ENCODE measurements around the gene KCTD11.

The KCTD11 gene

DNA sequence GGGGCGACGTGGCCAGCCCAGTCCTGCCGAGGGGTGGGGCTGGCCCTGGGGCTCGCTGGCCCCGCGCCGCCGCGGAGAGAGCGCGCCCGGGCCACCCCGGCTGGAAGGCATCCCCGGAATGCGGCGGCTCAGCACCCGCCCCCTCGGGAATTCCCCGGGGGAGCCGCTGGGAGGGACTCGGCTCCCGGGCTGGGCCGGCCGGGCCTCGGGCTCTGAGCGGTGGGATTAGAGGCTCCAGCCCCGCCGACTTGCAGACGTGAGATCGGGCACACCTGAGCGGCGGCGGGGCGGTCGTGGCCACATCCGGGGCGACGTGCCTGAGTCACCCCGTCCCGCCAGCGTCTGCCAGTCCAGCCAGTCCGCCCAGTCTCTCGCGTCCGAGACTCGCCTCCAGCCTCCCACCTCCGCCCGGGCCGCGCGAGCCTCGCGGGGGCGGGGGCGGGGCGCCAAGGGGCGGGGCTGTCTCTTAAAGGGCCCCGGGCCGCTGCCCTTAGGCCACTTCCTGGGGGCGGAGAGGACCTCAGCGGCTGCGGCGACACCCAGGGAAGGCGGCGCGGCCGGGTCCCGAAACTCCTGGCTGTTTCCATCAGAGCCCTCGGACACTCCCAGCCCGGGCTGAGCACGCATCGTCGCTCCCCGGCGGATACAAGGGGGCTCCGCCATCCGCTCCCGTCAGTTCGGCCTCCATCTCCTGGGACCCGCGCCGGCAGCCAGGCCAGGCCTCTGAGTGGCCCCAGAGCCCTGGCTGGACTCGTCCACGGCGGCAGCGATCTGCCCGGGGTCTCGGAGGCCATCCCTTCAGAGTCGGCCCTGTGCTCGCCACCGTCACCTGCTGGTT is at the start of gene KCTD11:
TSS of gene KCTD11 (plus strand) at position 498 of the 838 bp plus-strand sequence.
- DNase-seq (ENCODE audit: low read depth in 2 of 2): peak; percentile 76 to 84

DNA sequence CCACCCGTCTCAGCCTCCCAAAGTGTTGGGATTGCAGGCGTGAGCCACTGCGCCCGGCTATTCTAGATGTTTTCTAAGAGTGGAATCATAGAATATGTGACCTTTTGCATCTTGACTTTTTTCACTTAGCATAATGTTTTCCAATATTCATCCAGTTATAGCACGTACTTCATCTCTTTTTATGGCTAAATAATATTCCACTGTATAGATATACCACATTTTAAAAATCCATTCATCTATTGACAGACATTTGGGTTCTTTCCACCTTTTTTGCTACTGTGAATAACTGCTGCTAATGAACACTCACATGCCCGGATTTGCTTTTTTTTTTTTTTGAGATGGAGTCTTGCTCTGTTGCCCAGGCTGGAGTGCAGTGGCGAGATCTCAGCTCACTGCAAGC is 47.8 kb upstream of the KCTD11 start:
- DNase-seq (ENCODE audit: low read depth in 2 of 2): no peak

DNA sequence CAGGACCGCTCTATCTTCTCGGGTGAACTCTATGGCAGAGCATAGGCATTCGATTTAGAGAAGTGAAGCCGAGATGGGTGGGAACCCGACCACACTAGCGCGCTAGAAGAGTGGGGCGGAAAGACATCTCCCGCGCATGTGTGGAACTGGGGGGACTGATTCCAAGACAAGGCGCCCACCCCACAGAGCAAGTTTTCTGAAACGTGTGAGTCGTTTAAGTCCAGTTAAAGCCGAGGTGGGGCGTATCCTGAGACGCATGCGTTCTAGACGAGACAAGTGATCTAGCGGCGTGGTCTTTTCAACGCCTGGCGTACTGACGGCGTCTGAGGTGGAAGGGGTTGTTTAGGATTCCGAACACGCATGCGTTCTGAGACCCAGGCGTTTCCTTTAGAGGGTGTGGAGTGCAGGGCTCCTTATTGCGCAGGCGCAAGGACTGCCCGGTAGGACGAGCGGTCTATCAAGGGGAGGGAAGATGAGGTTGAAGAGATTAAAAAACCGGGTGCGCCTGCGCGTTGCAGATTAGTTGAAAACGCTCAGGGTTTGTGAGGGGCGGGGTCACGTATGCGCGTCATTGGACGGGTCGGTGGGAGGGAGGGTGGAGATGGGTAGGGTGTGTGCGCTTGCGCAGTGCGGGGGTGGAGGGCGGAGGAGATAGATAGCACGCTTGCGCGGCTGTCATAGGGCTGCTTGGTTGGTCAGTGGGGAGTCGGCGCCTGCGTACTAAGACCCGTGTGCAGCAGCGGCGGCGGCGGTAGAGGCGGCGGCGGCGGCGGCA is 44.9 kb upstream of the KCTD11 start, which contains the start of gene EIF5A:
TSS of gene EIF5A (plus strand) at position 718 of the 775 bp plus-strand sequence. CDS start 2,008 bp downstream, outside the sequence.
- DNase-seq (ENCODE audit: low read depth in 2 of 2): peak; percentile 100

DNA sequence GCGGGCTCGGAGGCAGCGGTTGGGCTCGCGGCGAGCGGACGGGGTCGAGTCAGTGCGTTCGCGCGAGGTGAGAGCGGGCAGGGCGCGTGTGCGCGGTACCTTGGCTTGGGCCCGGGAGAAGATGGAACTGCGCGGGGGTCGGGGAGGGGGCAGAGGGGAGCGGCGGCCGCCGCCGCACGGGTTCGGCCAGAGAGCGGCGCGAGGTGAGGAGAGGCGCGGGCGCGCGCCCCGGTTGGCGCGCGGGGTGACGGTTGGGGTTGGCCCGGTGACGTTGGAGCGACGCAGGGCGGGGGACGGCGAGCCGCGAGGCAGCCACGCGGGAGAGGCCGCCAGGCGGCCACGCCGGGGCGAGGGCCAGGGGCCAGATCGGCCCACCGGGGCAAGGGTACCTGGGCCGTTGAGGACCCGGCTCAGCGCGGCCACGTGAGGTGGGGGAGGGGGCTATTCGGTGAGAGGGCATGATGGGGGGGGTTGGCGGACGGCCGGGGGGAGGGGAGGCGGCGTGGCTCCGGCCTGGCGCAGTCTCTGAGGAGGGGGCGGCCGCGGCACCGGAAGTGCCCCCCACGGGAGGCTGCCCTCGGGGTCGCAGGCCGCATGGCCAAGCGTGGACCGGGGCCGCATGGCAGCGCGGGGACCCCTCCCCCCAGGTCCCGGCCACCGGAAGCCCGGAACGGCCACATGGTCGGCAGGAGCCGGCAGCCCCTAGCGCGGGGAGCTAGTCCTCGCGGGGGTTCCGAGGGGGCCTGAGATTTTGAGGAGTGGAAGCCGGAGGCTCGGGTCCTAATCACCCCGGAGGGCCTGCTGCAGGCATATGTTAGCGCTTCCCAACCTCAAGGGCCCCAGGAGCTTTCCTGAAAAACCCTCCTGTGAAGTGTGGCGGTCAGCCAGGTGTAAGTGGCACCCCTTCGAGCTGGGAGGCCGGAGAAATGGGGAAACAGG is 44.0 kb upstream of the KCTD11 start:
- no peak for DNase-seq (ENCODE audit: low read depth in 2 of 2)

DNA sequence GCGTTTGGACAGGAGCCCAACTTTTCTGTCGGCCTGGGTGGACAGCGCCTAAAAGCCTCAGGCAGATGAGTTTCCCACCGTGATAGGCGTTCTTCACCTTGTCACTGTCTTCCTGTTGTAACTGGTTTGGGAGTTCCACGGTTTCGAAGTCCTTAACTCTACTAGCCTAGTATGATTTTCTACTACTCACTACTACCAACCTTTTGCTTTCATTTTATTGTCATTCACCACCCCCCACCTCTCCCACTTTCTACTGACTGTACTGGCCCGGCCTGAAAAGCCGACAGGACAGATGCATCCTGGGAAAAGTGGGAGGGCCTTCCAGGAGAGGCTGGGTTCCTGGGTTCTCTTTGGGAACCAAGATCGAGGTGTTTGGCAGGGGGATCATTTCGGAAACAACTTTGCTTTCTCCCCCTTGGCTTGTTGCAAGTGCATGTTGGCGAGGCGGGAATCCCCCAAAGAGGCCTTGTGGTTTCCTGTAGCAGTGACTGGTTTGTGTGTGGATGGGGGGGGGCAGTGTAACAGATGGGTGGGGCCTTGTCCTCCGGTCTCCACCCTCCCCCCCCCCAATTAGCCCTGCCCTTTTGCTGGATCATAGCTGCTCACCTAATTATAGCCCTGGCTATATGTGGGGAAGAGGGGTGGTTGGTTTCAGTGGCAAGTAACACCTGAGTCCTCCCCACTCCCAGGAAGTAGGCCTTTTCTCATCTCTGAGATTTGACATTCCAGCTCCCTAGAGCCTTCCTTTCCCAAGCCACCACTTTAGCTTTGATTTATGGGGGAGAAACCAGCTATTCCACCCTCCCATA is 43.1 kb upstream of the KCTD11 start:
- DNase-seq (ENCODE audit: low read depth in 2 of 2): peak; percentile 74

DNA sequence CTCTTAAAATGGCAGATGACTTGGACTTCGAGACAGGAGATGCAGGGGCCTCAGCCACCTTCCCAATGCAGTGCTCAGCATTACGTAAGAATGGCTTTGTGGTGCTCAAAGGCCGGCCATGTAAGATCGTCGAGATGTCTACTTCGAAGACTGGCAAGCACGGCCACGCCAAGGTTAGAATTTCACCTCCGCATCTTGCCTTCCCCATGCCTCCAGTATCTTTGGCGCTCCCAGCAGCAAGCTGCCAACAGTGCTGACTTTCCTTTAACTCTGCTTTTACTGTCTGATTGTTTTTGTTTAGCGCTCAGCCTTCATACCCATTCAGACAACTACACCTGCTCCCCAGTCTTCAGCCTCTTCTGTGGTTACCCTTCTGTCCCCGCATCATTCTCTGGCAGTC is 42.3 kb upstream of the KCTD11 start:
- no peak for DNase-seq (ENCODE audit: low read depth in 2 of 2)

DNA sequence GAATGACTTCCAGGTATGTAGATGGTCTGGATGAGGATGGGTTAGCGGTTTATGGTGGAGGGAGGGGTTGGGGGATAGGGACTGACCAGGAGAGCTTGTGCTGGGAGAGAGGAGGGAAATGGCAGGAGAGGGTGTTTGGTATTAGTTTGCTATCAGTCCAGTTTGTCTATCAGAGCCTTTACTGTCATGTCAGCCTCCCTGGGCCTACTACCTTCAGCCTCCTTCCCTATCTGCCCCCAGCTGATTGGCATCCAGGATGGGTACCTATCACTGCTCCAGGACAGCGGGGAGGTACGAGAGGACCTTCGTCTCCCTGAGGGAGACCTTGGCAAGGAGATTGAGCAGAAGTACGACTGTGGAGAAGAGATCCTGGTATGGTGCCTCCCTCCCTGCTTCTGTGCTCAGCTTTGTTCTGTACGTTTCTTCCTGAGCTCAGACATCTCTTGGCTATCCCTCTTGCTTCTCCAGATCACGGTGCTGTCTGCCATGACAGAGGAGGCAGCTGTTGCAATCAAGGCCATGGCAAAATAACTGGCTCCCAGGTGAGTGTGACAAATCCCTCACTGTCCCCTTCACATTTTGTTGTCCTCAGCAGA is 40.8 kb upstream of the KCTD11 start:
- DNase-seq (ENCODE audit: low read depth in 2 of 2): no peak

DNA sequence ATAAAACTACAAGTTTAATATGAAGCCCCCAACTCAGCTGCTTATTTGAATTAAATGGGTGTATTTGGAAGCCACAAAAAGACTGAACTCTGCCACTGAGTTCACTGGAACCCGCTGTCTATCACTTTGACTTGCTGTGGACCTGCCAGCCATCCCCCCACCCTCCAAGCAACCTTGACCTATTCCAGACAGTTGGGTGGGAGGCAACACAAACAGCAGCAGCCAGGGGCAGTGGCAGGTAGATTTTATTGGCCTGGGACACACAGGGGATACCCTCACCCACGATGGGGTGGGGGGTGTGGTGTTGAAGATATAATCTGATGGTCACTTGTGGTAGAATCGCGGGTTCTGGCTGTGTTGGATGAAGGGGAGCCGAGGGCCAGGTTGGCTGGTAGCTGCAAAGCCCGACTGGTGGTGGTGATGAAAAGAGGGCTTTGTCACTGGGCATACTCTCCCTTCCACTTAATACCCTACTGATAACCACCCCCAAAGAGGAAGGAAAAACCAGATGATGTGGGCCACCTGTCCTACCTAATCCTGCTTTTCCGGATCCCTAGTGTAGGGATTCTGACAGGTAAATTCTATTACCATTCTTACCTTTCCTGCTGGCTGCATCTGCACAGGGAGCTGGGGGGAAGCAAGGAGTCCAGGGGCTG is 39.4 kb upstream of the KCTD11 start:
- DNase-seq (ENCODE audit: low read depth in 2 of 2): no peak

DNA sequence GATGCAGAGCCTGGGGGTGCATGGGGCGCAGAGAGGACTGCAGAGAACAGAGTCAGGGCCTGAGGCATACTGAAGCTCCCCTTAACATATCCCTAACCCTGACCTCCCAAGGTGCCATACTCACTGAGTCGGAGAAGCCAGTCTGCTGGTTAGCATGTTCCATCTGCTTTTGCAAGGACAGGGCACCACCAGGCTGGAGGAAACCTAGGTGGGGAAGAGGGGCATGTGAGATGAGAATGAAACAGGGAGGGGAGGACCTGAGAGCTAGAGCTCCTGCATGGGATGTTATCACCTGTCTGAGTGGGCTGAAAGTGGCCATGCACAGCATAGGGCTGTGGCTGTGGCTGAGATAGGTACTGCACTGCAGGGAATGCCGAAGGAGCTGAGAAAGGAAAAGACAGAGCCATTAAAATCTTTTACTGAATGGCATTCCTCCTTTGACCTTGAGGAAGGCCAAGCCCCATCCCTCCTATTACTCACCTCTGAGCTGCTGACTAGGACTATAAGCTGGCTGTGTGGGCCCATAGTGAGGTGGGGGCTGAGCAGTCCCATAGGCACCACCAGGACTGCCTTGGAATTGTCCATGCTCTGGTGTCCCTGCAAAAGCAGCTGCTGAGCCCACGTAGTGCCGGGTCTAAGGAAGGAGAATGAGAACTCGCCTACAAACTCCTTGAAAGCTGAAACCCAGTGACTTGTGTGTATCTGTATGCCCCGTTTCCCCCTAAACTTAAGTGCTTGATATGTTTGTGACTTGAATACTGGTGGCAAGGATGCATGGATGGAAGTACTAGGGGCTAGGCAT is 38.7 kb upstream of the KCTD11 start:
- no peak for DNase-seq (ENCODE audit: low read depth in 2 of 2)

DNA sequence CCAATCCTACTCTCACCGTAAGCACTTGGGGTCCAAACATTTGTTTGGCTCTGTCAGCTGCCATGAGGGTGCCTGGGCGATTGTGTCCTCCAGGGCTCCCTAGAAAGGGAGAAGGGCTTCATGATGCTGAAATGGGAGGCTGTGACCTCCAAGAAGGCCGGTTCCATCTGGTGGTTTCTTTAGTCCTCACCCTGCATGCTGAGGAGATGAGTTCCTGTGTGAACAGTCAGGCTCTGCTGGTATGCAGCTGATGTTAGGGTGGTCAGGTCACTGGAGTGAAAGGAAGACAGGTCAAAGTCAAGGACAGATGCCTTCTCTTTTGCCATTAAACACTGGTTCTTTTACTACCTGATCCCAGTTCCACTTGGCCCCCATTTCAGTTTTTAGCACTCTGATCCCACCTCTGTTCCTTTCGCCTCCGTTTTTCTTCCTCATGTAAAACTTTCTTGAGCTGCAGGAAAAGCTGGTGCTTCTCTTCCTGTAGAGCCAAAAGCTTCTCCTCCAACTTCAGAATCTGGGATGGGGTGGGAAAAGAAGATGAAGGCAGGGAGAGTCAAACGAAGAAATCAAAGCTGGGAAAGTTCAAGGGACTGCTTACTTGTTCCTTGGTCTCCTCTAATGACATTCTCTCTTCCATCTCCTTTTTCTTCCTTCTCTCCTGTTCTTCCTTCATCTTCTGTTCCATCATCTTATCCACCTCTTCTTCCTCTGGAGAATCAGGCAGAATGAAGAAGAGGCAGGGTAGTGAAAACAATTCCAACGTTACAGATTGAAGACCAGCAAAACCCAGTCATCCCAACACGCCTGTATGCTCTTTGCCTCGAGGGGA is 37.9 kb upstream of the KCTD11 start:
- DNase-seq (ENCODE audit: low read depth in 2 of 2): no peak

DNA sequence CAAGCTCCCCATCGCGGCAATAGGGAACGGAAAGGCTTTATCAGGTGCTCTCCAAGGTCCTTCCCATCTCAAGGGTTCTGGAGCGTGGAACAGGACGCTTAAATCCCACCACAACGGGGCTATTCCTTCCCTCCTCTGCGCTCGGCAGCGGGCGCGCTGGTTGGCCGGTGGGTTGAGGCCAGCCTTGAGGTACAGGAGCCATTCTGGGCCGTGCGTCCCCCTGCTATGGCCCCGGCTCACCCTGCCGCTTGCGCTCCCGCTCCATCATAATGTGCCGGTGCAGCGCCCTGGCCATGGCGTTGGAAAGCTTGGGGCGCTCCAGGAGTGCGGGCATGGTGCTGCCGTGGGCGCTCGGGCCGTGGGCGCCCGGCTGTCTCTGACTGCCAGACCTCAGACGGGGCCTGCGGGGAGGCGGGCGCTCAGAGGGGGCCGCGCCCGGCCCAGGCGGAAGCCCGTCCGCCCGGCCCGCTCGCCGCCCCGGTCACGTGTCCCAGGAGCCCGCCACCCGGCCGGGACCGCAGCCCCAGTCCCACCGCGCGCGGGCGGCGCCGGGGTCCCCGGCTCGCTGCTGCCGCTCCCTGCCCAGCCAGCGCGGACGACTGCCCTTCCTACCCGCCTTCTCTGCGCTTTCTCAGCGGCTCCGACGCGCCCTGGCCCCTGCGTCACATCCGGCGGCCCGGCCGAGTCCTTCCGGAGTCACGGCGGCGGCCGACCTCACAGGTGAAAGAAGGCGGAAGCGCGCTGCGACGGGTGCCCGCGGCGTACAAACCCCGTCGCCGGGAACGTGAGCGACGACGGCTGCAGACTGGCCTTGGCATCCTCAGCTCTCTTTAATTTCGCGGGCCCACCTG is 37.0 kb upstream of the KCTD11 start, which contains the start of gene GPS2:
TSS of gene GPS2 (minus strand) at position 642 of the 851 bp plus-strand sequence. CDS start at position 334, 308 bp downstream.
- DNase-seq (ENCODE audit: low read depth in 2 of 2): peak; percentile 89 to 91

DNA sequence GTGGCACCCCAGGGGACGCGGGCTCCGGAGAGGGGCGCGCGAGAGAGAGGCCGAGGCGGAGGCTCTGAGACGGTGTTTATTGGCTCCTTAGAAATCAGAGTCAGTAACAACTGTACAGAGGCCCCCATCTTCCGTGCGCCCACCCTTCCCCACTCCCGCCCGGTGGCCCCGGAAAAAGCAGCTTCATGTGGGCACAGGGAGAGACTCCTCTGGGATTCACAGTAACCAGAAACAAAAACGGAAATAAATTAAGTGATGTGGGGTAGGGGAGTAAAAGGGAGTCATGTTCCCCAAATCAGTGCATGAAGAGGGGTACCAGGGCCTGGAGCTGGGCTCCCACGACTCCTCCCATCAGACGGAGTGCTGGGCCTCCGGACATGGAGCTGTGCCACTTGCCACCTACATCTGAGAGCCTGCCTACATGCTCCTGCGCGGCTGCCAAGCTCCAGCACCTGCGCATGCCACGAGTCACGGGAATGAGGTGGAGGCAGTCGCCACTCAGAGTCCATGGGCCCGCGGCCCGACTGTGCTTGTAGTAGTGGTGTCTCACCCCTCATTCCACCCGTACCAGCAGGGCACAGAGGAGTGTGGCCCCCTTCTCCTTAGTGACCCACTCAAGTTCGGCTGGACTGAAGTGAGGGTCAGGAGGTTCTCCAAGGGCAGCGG is 36.3 kb upstream of the KCTD11 start:
- DNase-seq (ENCODE audit: low read depth in 2 of 2): no peak

DNA sequence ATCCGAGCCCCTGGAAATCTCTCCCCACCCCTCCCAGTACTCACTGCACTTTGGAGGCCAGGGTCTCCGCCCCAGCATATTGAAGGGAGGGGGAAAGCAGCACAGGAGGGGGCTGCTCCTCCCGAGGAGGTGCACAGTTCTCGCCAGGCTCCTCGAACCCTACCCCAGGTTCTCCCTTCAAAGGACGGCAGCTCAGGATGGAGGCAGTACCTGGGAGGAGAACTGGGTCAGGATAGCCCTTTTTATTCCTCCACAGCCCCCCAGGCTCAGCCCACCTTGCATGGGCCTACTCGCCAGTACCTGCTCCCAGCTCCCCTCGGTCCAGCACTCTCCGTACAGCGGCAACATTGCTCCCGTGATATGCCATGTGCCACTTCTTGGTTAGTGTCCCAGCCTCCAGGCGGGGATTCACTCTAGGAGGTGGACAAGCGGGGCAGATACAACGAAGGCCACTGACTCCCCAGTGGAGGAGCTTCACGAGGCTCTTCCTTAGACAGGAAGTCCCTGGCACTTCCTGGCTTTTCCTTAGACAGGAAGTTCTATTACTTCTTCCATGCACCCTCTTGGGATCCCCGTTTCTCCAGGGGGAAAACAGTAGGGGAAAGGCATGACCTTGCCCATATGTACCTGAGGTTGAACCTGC is 34.7 kb upstream of the KCTD11 start:
- no peak for DNase-seq (ENCODE audit: low read depth in 2 of 2)

DNA sequence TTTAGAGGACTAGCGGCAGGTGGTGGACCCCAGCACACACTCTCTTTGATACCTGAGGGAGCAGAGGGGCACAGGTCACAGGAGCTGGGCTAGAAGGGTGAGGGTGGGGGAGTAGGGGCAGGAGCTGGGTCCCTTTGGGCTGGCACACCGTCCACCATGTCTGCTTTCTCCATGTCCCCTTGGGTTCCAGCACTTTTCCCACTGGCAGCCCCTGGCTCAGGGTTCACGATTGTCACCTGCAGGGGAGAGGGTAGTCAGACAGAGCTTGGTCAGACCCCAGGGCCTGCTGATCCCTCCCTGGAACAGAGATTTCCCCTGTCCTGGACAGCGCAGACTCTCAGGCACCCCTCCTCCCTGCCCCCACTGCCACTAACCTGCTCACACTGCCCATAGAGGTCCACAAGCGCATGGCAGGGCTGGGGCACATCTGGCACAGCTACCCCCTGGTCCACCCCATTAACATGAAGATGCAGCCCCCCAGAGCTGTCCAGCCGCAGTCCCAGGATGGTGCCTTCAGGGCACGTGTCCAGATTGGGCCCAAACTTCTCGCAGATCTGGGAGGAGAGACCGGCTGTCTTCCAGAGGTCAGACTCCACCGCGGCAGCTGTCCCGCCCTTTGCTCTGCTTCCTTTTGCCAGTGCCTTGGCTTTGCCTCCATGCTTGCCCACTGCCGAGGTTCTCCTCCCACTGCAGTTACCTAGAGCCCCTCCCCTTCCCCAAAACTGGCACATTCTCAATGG is 33.7 kb upstream of the KCTD11 start:
- DNase-seq (ENCODE audit: low read depth in 2 of 2): no peak

DNA sequence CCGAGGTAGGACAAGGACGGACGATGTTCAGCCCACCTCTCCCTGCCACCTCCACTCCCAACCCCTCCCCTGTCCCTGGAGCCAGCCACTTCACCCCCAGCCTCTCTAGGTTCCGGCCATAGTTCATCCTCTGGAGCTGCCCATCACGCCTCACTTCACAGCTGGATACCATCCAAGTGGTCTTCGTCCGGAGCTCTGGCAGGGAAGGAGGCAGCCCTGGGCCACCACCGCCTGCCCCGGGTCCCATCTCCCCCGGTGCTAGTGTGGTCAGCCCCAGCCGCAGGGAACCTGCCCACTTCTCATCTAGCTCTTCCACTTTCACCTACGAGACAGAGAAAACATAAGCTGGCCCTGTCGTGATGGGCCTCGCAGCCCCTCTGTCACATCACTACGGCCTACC is 30.5 kb upstream of the KCTD11 start:
- DNase-seq (ENCODE audit: low read depth in 2 of 2): no peak

Data from stimulated activated CD8-positive, alpha-beta memory T cell treated with anti-CD3 and anti-CD28 coated beads, Interleukin-15, amount 100 ng/mL, for 48 hours (primary cell).